ENCODE results near the gene RAB2B. TPM values are rescaled to one million over a fixed set of nuclear protein-coding genes. Genes with fewer than 3 reads are reported as not detected.

RAB2B gene
- polyA plus RNA-seq, 3 donors: 2.1 to 9.9 (median 5.1) TPM

GRCh38 chr14:21498540-21499526 lies 22.1 kb upstream of the RAB2B start:
- no peak overlapping the region for H3K4me3 ChIP-seq (replicated peaks in 1 of 3; ENCODE audit: low read depth in 2 of 3, low read length in 3 of 3)
- intact Hi-C loops (cut with micrococcal nuclease): loop anchor here (2.0 to 5.0 kb wide), 2 partner anchors 58 kb away; no protein-coding TSS in a partner anchor
- peaks cover 0 to under 1% (median 0%) of the 10 kb centered on the region in 3 donors for H3K27me3 Mint-ChIP-seq (ENCODE audit: low read depth in 3 of 3)
- no peak overlapping the region for H2AFZ ChIP-seq (ENCODE audit: insufficient read depth, low read depth, low read length, poor library complexity, severe bottlenecking)
- H3K4me1 Mint-ChIP-seq: no peaks in the 10 kb centered on the region
- peaks cover 75 to 97% of the 10 kb centered on the region in 2 donors for H3K36me3 Mint-ChIP-seq
- H3K9ac ChIP-seq (ENCODE audit: insufficient read depth, low read length, poor library complexity, severe bottlenecking): no peak overlapping the region
- H3K27ac ChIP-seq (ENCODE audit: low read depth in 1 of 2, low read length in 2 of 2): no peak overlapping the region
- no peaks in the 10 kb centered on the region for H3K4me1 ChIP-seq (ENCODE audit: control insufficient read depth in 1 of 2, insufficient read depth in 2 of 2, low read length in 2 of 2)
- no peak overlapping the region for H3K27ac Mint-ChIP-seq
- H3K4me2 ChIP-seq (replicated peaks; ENCODE audit: extremely low read depth, low read length, poor library complexity, severe bottlenecking): no peak overlapping the region
- peak; percentile 70 for TF ChIP-seq CTCF (IDR thresholded peaks at IDR 0.05)
- no peak overlapping the region for H3K4me3 Mint-ChIP-seq
- no peaks in the 10 kb centered on the region for H3K9me3 ChIP-seq (replicated peaks in 1 of 2; ENCODE audit: control insufficient read depth in 1 of 2, insufficient read depth in 1 of 2, low read length in 2 of 2)
- H3K27me3 ChIP-seq (ENCODE audit: control insufficient read depth in 2 of 2, insufficient read depth in 2 of 2, low read length in 2 of 2): no peaks in the 10 kb centered on the region
- peak; percentile 9 to 25 (median 16) for DNase-seq
- no peaks in the 10 kb centered on the region for H3K9me3 Mint-ChIP-seq
- peaks cover 84 to 98% of the 10 kb centered on the region in 2 donors for H3K36me3 ChIP-seq (replicated peaks in 1 of 2; ENCODE audit: control insufficient read depth in 1 of 2, insufficient read depth in 2 of 2, low read length in 2 of 2)
- H3K79me2 ChIP-seq (ENCODE audit: insufficient read depth, low read length): peaks cover 14% of the 10 kb centered on the region
- 100% methylated on average over 1 of the region's 5 CpGs for WGBS (ENCODE audit: insufficient coverage)
- H4K20me1 ChIP-seq (ENCODE audit: insufficient read depth, low read length): peaks cover 8% of the 10 kb centered on the region

GRCh38 chr14:21496453-21496852 lies 19.7 kb upstream of the RAB2B start:
- no peaks in the 10 kb centered on the region for H3K9me3 Mint-ChIP-seq
- peaks cover 5% of the 10 kb centered on the region for H3K79me2 ChIP-seq (ENCODE audit: insufficient read depth, low read length)
- intact Hi-C loops (cut with micrococcal nuclease): loop anchor here in 1 of 2 donors (5.0 kb wide), 1 partner anchor 61 kb away; no protein-coding TSS in a partner anchor
- H3K27me3 Mint-ChIP-seq (ENCODE audit: low read depth in 3 of 3): peaks cover 0 to 2% (median 2%) of the 10 kb centered on the region in 3 donors
- H3K4me1 Mint-ChIP-seq: no peaks in the 10 kb centered on the region
- no peak overlapping the region for H3K4me3 ChIP-seq (replicated peaks in 1 of 3; ENCODE audit: low read depth in 2 of 3, low read length in 3 of 3)
- H3K9ac ChIP-seq (ENCODE audit: insufficient read depth, low read length, poor library complexity, severe bottlenecking): no peak overlapping the region
- no peaks in the 10 kb centered on the region for H3K4me1 ChIP-seq (ENCODE audit: control insufficient read depth in 1 of 2, insufficient read depth in 2 of 2, low read length in 2 of 2)
- no peak overlapping the region for H3K27ac ChIP-seq (ENCODE audit: low read depth in 1 of 2, low read length in 2 of 2)
- no peak overlapping the region for H3K4me3 Mint-ChIP-seq
- no peak overlapping the region for H3K4me2 ChIP-seq (replicated peaks; ENCODE audit: extremely low read depth, low read length, poor library complexity, severe bottlenecking)
- no peaks in the 10 kb centered on the region for H3K9me3 ChIP-seq (replicated peaks in 1 of 2; ENCODE audit: control insufficient read depth in 1 of 2, insufficient read depth in 1 of 2, low read length in 2 of 2)
- peaks cover 8% of the 10 kb centered on the region for H4K20me1 ChIP-seq (ENCODE audit: insufficient read depth, low read length)
- H3K27me3 ChIP-seq (ENCODE audit: control insufficient read depth in 2 of 2, insufficient read depth in 2 of 2, low read length in 2 of 2): no peaks in the 10 kb centered on the region
- WGBS (ENCODE audit: insufficient coverage): 100% methylated on average over 1 of the region's 2 CpGs
- no peak for DNase-seq
- no peak overlapping the region for H2AFZ ChIP-seq (ENCODE audit: insufficient read depth, low read depth, low read length, poor library complexity, severe bottlenecking)
- H3K27ac Mint-ChIP-seq: peak overlapping the region in 2 of 7 donors; percentile 3 to 12
- peaks cover 84 to 98% of the 10 kb centered on the region in 2 donors for H3K36me3 ChIP-seq (replicated peaks in 1 of 2; ENCODE audit: control insufficient read depth in 1 of 2, insufficient read depth in 2 of 2, low read length in 2 of 2)
- H3K36me3 Mint-ChIP-seq: peaks cover 73 to 98% of the 10 kb centered on the region in 2 donors
- no peak for TF ChIP-seq CTCF (IDR thresholded peaks at IDR 0.05)

Measured in CD14-positive monocyte (primary cell).